ENCODE measurements around the gene LAMP1.
"Not testable (repeated sequence)": the region's sequence is repeated elsewhere in the genome, so short reads cannot be mapped to it uniquely, and the experiment has no call there.

The LAMP1 gene

GRCh38 chr13:113296823-113297369, at the start of gene LAMP1:
Gene LAMP1, plus strand, starts transcription at chr13:113297239. Its CDS starts 196 bp downstream, at chr13:113297435.
- TF ChIP-seq, protein P1, sequence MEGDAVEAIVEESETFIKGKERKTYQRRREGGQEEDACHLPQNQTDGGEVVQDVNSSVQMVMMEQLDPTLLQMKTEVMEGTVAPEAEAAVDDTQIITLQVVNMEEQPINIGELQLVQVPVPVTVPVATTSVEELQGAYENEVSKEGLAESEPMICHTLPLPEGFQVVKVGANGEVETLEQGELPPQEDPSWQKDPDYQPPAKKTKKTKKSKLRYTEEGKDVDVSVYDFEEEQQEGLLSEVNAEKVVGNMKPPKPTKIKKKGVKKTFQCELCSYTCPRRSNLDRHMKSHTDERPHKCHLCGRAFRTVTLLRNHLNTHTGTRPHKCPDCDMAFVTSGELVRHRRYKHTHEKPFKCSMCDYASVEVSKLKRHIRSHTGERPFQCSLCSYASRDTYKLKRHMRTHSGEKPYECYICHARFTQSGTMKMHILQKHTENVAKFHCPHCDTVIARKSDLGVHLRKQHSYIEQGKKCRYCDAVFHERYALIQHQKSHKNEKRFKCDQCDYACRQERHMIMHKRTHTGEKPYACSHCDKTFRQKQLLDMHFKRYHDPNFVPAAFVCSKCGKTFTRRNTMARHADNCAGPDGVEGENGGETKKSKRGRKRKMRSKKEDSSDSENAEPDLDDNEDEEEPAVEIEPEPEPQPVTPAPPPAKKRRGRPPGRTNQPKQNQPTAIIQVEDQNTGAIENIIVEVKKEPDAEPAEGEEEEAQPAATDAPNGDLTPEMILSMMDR (IDR thresholded peaks at IDR 0.05; ENCODE audit: low read depth, low read length): no peak

GRCh38 chr13:113252516-113253095, 44.4 kb upstream of the LAMP1 start:
- TF ChIP-seq, protein P1 (IDR thresholded peaks at IDR 0.05; ENCODE audit: low read depth, low read length): no peak
- no peak for DNase-seq (ENCODE audit: extremely low read depth, low read depth)

More at GRCh38 chr13:113296823-113297369, at the start of gene LAMP1:
- DNase-seq (ENCODE audit: extremely low read depth, low read depth): peak; percentile 97

- DNase-seq (ENCODE audit: extremely low read depth, low read depth): not testable (repeated sequence)
Measured at GRCh38 chr13:113257908-113258307, 39.1 kb upstream of the LAMP1 start.

DNA sequence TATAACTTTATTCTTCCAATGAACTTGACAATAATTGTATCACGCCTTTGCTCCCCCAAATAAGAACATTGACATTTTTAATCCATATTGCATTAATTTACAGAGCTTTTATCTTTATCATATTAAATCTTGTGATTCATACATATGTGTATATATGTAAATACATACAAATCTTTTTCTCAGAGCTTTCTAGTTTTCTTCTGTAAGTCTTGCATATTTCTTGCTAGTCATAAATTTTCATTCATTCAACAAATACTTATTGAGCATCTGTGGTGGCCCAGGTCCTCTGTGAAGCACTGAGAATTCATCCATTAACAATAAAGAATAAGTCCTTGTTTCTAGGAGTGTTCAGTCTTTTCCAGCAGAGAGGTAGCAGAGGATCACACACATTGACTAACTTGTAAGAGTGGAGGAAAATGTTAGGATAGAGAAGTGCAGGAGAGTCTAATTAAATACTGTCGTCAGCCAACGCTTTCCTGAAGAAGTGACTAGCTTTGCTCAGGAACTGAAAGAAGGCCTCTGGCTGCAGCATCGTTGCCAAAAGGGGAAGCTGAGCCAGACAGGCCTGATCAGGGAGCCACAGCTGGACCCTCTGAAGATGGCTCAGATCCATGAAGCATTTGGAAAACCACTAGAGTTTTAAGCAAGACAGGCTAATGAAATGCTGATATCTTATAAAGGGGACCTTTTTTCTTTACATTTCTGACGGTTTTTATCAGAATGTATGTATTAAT, 38.6 kb upstream of the LAMP1 start:
- TF ChIP-seq, protein P1 (IDR thresholded peaks at IDR 0.05; ENCODE audit: low read depth, low read length): no peak
- DNase-seq (ENCODE audit: extremely low read depth, low read depth): no peak

- no peak for DNase-seq (ENCODE audit: extremely low read depth, low read depth)
- TF ChIP-seq, protein P1 (IDR thresholded peaks at IDR 0.05; ENCODE audit: low read depth, low read length): no peak
Measured at GRCh38 chr13:113260996-113261395, 36.0 kb upstream of the LAMP1 start.

- DNase-seq (ENCODE audit: extremely low read depth, low read depth): not testable (repeated sequence)
Measured at GRCh38 chr13:113263016-113263415, 34.0 kb upstream of the LAMP1 start.

GRCh38 chr13:113267642-113268405, 29.2 kb upstream of the LAMP1 start:
- TF ChIP-seq, protein P1 (IDR thresholded peaks at IDR 0.05; ENCODE audit: low read depth, low read length): no peak
- DNase-seq (ENCODE audit: extremely low read depth, low read depth): no peak

GRCh38 chr13:113272031-113272430, 25.0 kb upstream of the LAMP1 start:
- no peak for DNase-seq (ENCODE audit: extremely low read depth, low read depth)
- TF ChIP-seq, protein P1 (IDR thresholded peaks at IDR 0.05; ENCODE audit: low read depth, low read length): no peak

Measured in AG09319 (cell line).